Astrocyte (in vitro differentiated cells and primary cell): Measurements from ENCODE around the gene TPST2. TPM values are rescaled to one million over a fixed set of nuclear protein-coding genes. Genes with fewer than 3 reads are reported as not detected.

Experiments used
- DNase-seq: peaks from one replicate; pipeline ENCODE4 v3.0.0-alpha.2; 2010; ENCODE audit warnings: low read depth
- FAIRE-seq: peaks from 2 replicates; lab custom pipeline; 2011; peaks lifted over from hg19 to GRCh38; lab: Jason Lieb, UNC
- H2AFZ ChIP-seq: 2 replicates; pipeline ENCODE4 v1.6.0; 2012; ENCODE audit warnings: low read depth, low read length, inconsistent platforms
- H3K27ac ChIP-seq: 2 replicates; pipeline ENCODE4 v1.5.1; 2011; ENCODE audit warnings: low read depth, low read length, inconsistent platforms
- H3K27me3 ChIP-seq: 2 replicates; pipeline ENCODE4 v1.6.0; 2011; ENCODE audit warnings: low read length, inconsistent platforms; ENCODE audit not compliant: insufficient read depth
- H3K36me3 ChIP-seq: 2 replicates; pipeline ENCODE4 v1.5.1; 2011; ENCODE audit warnings: low read length, inconsistent platforms; ENCODE audit not compliant: insufficient read depth
- H3K4me1 ChIP-seq: 2 replicates; pipeline ENCODE4 v1.5.1; 2011; ENCODE audit warnings: low read length, inconsistent platforms; ENCODE audit not compliant: insufficient read depth
- H3K4me2 ChIP-seq: 2 replicates; pipeline ENCODE4 v1.6.0; 2012; ENCODE audit warnings: low read length, inconsistent platforms
- H3K4me3 ChIP-seq: 2 replicates; pipeline ENCODE4 v1.5.1; 2011; ENCODE audit warnings: low read depth, mild to moderate bottlenecking, low read length, inconsistent platforms; ENCODE audit not compliant: insufficient read depth
- H3K79me2 ChIP-seq: 2 replicates; pipeline ENCODE4 v1.6.0; 2012; ENCODE audit warnings: mild to moderate bottlenecking, low read length, inconsistent platforms; ENCODE audit not compliant: insufficient read depth
- H3K9ac ChIP-seq: 2 replicates; pipeline ENCODE4 v1.6.0; 2012; ENCODE audit warnings: mild to moderate bottlenecking, low read length, inconsistent platforms
- H3K9me3 ChIP-seq: 2 replicates; pipeline ENCODE4 v1.5.1; 2012; ENCODE audit warnings: low read depth, mild to moderate bottlenecking, low read length, inconsistent platforms; ENCODE audit not compliant: insufficient read depth
- H4K20me1 ChIP-seq: 2 replicates; pipeline ENCODE4 v1.6.0; 2012; ENCODE audit warnings: low read length, inconsistent platforms; ENCODE audit not compliant: insufficient read depth
- H3K27ac Mint-ChIP-seq: one replicate; pipeline ENCODE4 v1.8.0; 2021; ENCODE audit warnings: mild to moderate bottlenecking, mixed read lengths; ENCODE audit not compliant: unreplicated experiment
- H3K27me3 Mint-ChIP-seq: one replicate; pipeline ENCODE4 v1.8.0; 2021; ENCODE audit warnings: low read depth, mixed read lengths; ENCODE audit not compliant: unreplicated experiment
- H3K36me3 Mint-ChIP-seq: one replicate; pipeline ENCODE4 v1.8.0; 2021; ENCODE audit warnings: low read depth, mixed read lengths; ENCODE audit not compliant: unreplicated experiment
- H3K4me1 Mint-ChIP-seq: one replicate; pipeline ENCODE4 v1.8.0; 2021; ENCODE audit warnings: low read depth, mixed read lengths; ENCODE audit not compliant: unreplicated experiment
- H3K4me3 Mint-ChIP-seq: one replicate; pipeline ENCODE4 v1.8.0; 2021; ENCODE audit warnings: mild to moderate bottlenecking, moderate library complexity, mixed read lengths; ENCODE audit not compliant: unreplicated experiment
- H3K9me3 Mint-ChIP-seq: one replicate; pipeline ENCODE4 v1.8.0; 2021; ENCODE audit warnings: mild to moderate bottlenecking, mixed read lengths; ENCODE audit not compliant: unreplicated experiment
- EZH2 ChIP-seq: IDR thresholded peaks from 2 replicates; pipeline ENCODE4 v1.6.1; 2012; ENCODE audit warnings: mild to moderate bottlenecking, low read length, inconsistent platforms; ENCODE audit not compliant: insufficient read depth
- total RNA-seq: library from RNA; stranded (reverse); gene quantifications from 2 replicates; pipeline ENCODE4 v1.2.1, GENCODE V29; 2021
- TF ChIP-seq, protein P1 (sequence below): IDR thresholded peaks from 2 replicates; pipeline ENCODE4 v1.5.1; 2011; ENCODE audit warnings: low read depth, mild to moderate bottlenecking, inconsistent platforms, low read length, moderate library complexity; ENCODE audit not compliant: insufficient read depth

TPST2 gene
- total RNA-seq, 1 donor from 2014 or later: 55.7 TPM

DNA sequence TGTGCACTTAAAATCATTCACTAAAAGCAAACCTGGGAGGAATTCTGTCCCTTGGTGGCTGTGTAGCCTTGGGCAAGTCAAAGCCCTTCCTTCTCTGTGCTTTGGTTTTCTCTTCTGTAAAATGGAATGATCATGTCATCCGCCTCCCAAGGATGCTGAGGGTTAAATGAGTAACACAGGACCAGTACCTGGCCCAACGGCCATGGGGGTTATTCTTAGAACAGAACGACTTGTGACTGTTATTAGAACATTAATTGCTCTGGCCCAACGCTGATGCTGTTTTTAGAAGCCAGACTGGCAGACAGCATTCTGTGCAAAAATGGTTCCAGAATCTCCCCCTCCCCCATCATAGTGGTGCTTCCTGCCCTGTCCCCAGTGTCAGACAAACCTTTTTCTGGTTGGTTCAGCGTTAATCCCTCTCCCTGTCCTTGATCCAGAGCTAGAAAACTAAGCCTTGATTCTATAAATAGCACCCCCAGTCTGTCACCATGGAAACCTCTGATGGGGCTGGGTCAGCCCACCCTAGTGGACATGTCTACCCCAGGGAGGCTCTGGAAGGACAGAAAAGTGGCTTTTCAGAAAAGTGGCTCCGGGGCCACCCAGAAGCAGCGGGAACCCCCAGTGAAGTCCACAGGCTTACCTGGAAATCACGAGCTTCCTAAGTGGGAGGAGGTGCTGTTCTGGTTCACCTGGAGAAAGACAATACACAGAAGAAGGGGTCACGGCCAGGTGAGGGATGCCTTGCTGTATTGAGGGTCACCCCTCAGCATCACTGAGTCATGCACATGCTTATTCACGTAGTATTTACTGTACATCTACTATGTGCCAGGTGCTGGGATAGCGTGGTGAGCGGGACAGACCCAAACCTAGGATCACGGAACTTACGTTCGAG is 62.1 kb downstream of the TPST2 start:
- Mint-ChIP-seq H3K27ac (no peak overlapping the region), H3K4me1 (peaks cover 3% of the 10 kb centered on the region), H3K36me3 (peaks cover 18% of the 10 kb centered on the region), H3K4me3 (no peak overlapping the region), H3K27me3 (no peaks in the 10 kb centered on the region), H3K9me3 (no peaks in the 10 kb centered on the region)
- H3K27ac ChIP-seq: no peak overlapping the region
- H3K4me3 ChIP-seq: no peak overlapping the region
- DNase-seq: no peak
- H2AFZ ChIP-seq: no peak overlapping the region
- peaks cover 27% of the 10 kb centered on the region for H3K36me3 ChIP-seq
- H3K27me3 ChIP-seq: no peaks in the 10 kb centered on the region
- H3K9ac ChIP-seq: no peak overlapping the region
- no peak overlapping the region for H3K4me2 ChIP-seq
- peaks cover 2% of the 10 kb centered on the region for H3K4me1 ChIP-seq
- FAIRE-seq: no peak
- no peaks in the 10 kb centered on the region for H3K79me2 ChIP-seq
- H3K9me3 ChIP-seq: no peaks in the 10 kb centered on the region
- TF ChIP-seq EZH2: no peak
- TF ChIP-seq, protein P1, sequence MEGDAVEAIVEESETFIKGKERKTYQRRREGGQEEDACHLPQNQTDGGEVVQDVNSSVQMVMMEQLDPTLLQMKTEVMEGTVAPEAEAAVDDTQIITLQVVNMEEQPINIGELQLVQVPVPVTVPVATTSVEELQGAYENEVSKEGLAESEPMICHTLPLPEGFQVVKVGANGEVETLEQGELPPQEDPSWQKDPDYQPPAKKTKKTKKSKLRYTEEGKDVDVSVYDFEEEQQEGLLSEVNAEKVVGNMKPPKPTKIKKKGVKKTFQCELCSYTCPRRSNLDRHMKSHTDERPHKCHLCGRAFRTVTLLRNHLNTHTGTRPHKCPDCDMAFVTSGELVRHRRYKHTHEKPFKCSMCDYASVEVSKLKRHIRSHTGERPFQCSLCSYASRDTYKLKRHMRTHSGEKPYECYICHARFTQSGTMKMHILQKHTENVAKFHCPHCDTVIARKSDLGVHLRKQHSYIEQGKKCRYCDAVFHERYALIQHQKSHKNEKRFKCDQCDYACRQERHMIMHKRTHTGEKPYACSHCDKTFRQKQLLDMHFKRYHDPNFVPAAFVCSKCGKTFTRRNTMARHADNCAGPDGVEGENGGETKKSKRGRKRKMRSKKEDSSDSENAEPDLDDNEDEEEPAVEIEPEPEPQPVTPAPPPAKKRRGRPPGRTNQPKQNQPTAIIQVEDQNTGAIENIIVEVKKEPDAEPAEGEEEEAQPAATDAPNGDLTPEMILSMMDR: no peak
- peaks cover 2% of the 10 kb centered on the region for H4K20me1 ChIP-seq

GRCh38 chr22:26527167-26527566 is 62.8 kb downstream of the TPST2 start:
- H4K20me1 ChIP-seq: no peaks in the 10 kb centered on the region

More at GRCh38 chr22:26527167-26527566, 62.8 kb downstream of the TPST2 start:
- peaks cover 27% of the 10 kb centered on the region for H3K36me3 ChIP-seq
- no peak overlapping the region for H3K4me3 Mint-ChIP-seq
- no peak overlapping the region for H3K9ac ChIP-seq
- H3K9me3 ChIP-seq: no peaks in the 10 kb centered on the region
- no peaks in the 10 kb centered on the region for H3K4me1 ChIP-seq
- no peaks in the 10 kb centered on the region for H3K79me2 ChIP-seq
- no peak overlapping the region for H3K4me3 ChIP-seq
- no peak overlapping the region for H3K4me2 ChIP-seq
- no peak overlapping the region for H2AFZ ChIP-seq
- H3K27ac Mint-ChIP-seq: no peak overlapping the region
- H3K9me3 Mint-ChIP-seq: no peaks in the 10 kb centered on the region
- H3K27ac ChIP-seq: no peak overlapping the region
- FAIRE-seq (no peak), DNase-seq (no peak)
- H3K4me1 Mint-ChIP-seq: peaks cover 3% of the 10 kb centered on the region
- no peak for TF ChIP-seq EZH2
- TF ChIP-seq, protein P1: no peak
- H3K27me3 ChIP-seq: no peaks in the 10 kb centered on the region
- H3K27me3 Mint-ChIP-seq: no peaks in the 10 kb centered on the region
- peaks cover 13% of the 10 kb centered on the region for H3K36me3 Mint-ChIP-seq
